Measurements from ENCODE around the gene CEMIP. TPM values are rescaled to one million over a fixed set of nuclear protein-coding genes. Genes with fewer than 3 reads are reported as not detected.
A peak's percentile ranks its signal among the peaks of the same experiment; 100 is the strongest.

Gene CEMIP
- total and polyA plus RNA-seq, 2 of the 8 experiments (the other 6 are each of a cell fraction or from before 2014, with no cell fraction given), result 0.11 to 0.60 TPM

DNA sequence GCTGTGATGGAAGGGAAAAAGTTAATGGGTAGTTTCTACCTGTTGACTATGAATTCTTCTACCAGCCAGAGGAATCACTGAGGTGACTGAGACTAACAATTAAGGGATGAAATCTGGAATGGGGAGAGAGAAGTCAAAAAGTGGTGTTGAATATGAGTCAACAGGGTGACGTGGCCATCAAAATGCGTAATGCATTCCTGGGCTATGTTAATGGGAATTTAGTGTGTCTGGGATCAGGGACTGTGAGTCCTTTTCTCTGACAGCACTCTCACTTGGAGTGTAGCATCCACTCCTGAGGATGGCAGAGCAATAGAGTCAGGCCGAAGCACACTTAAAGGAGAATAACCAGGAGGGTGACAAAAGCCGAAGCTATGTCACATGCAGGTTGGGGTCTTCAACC, 150.1 kb downstream of the CEMIP start:
- no peak overlapping the region for H2AFZ ChIP-seq (ENCODE audit: low read length)
- CTCF ChIA-PET (ENCODE audit: partially characterized antibody), result interaction anchor here (0.5 kb wide), 1 partner anchor 8 kb away, joined by 3 read pairs; no protein-coding TSS in a partner anchor
- H4K8ac ChIP-seq (ENCODE audit: extremely low read depth, insufficient read depth, low read length), result no peak overlapping the region
- no peak overlapping the region for H2AK5ac ChIP-seq (ENCODE audit: low read depth, low read length)
- no peaks in the 10 kb centered on the region for H3K79me2 ChIP-seq (ENCODE audit: control insufficient read depth in 1 of 2, insufficient read depth in 2 of 2, low read length in 2 of 2)
- no peak overlapping the region for H2BK20ac ChIP-seq (ENCODE audit: low read length)
- H2BK12ac ChIP-seq (ENCODE audit: low read depth, low read length), result no peak overlapping the region
- H3K23me2 ChIP-seq (ENCODE audit: low read depth, low read length), result no peaks in the 10 kb centered on the region
- FAIRE-seq (no peak), DNase-seq (ENCODE audit: low read depth in 1 of 2, low spot score in 2 of 2) (no peak)
- H4K5ac ChIP-seq (ENCODE audit: insufficient read length, low read depth, low read length), result no peak overlapping the region
- no peak overlapping the region for H3K18ac ChIP-seq (ENCODE audit: extremely low read depth, low read length)
- H3K4me3 ChIP-seq (ENCODE audit: extremely low read depth in 1 of 4, insufficient read depth in 2 of 4, low read depth in 3 of 4, low read length in 4 of 4), result no peak overlapping the region
- no peaks in the 10 kb centered on the region for H3K4me1 ChIP-seq (replicated peaks in 1 of 4; ENCODE audit: control insufficient read depth in 3 of 4, insufficient read depth in 4 of 4, low read length in 3 of 4)
- H3K27me3 ChIP-seq (replicated peaks in 1 of 4; ENCODE audit: control insufficient read depth in 3 of 4, extremely low read depth in 1 of 4, insufficient read depth in 3 of 4, low read length in 3 of 4), result no peaks in the 10 kb centered on the region
- no peak overlapping the region for H3K9ac ChIP-seq (replicated peaks in 1 of 4; ENCODE audit: extremely low read depth in 1 of 4, low read depth in 3 of 4, low read length in 3 of 4)
- 93% methylated on average over 4 of the region's 4 CpGs; no CpG with 5 or more reads in 1 of the 2 experiments for WGBS, 2 experiments (ENCODE audit: extremely low coverage in 1 of 2, insufficient coverage in 1 of 2, insufficient read length in 1 of 2, insufficient replicate concordance in 2 of 2, low coverage in 1 of 2, low lambda C conversion rate in 2 of 2, missing lambda C conversion rate in 1 of 2)
- peak overlapping the region; percentile 28 for H4K91ac ChIP-seq (replicated peaks; ENCODE audit: insufficient read length, low read length)
- H2BK15ac ChIP-seq (ENCODE audit: low read length), result no peak overlapping the region
- no peak overlapping the region for H3K23ac ChIP-seq (ENCODE audit: insufficient read length)
- no peaks in the 10 kb centered on the region for H3K36me3 ChIP-seq (ENCODE audit: control insufficient read depth in 2 of 4, insufficient read depth in 4 of 4, low read length in 3 of 4)
- no peak overlapping the region for H2BK5ac ChIP-seq (ENCODE audit: low read depth, low read length)
- no peak overlapping the region for H3K27ac ChIP-seq (ENCODE audit: low read depth, low read length)
- H4K20me1 ChIP-seq (replicated peaks in 1 of 2; ENCODE audit: control insufficient read depth in 1 of 2, insufficient read depth in 2 of 2, low read length in 2 of 2), result no peaks in the 10 kb centered on the region
- H3K4me2 ChIP-seq (ENCODE audit: insufficient read depth in 1 of 2, low read depth in 2 of 2, low read length in 2 of 2), result no peak overlapping the region
- H3K79me1 ChIP-seq (ENCODE audit: low read depth, low read length), result no peaks in the 10 kb centered on the region
- no peak overlapping the region for H3K56ac ChIP-seq (replicated peaks; ENCODE audit: insufficient read length, low read depth, low read length)
- H2BK120ac ChIP-seq (replicated peaks; ENCODE audit: low read depth, low read length), result no peak overlapping the region
- H3K9me3 ChIP-seq (ENCODE audit: insufficient read depth in 2 of 2, low read depth in 1 of 2, low read length in 1 of 2), result no peaks in the 10 kb centered on the region
- H3K4ac ChIP-seq (replicated peaks; ENCODE audit: insufficient read length, low read depth, low read length), result no peak overlapping the region
- POLR2A ChIA-PET (ENCODE audit: partially characterized antibody), result no interaction called here
- no peak overlapping the region for H3K14ac ChIP-seq (ENCODE audit: insufficient read length)
- no peak for TF ChIP-seq POLR2A (IDR thresholded peaks at IDR 0.05; ENCODE audit: control extremely low read depth in 1 of 2, low read depth in 2 of 2, low read length in 2 of 2)
- no peak for TF ChIP-seq EP300 (IDR thresholded peaks at IDR 0.05; ENCODE audit: borderline replicate concordance in 1 of 2, low read depth in 2 of 2, low read length in 2 of 2)
- no peak for TF ChIP-seq RBBP5 (IDR thresholded peaks at IDR 0.05; ENCODE audit: borderline replicate concordance, low read depth, low read length)
- TF ChIP-seq KDM5A (IDR thresholded peaks at IDR 0.05; ENCODE audit: low read length), result no peak
- TF ChIP-seq POU5F1 (IDR thresholded peaks at IDR 0.05; ENCODE audit: low read depth, low read length), result no peak
- TF ChIP-seq CHD1 (IDR thresholded peaks at IDR 0.05; ENCODE audit: low read depth, low read length), result no peak
- no peak for TF ChIP-seq CEBPB (IDR thresholded peaks at IDR 0.05; ENCODE audit: low read depth, low read length)
- TF ChIP-seq HDAC2 (IDR thresholded peaks at IDR 0.05; ENCODE audit: borderline replicate concordance in 1 of 2, low read depth in 2 of 2, low read length in 2 of 2), result no peak
- TF ChIP-seq SAP30 (IDR thresholded peaks at IDR 0.05; ENCODE audit: insufficient read depth, insufficient replicate concordance, low read length), result no peak
- no peak for TF ChIP-seq RAD21 (IDR thresholded peaks at IDR 0.05 in 1 of 2, conservative IDR thresholded peaks at IDR 0.05 in 1 of 2; ENCODE audit: low read depth in 2 of 2, low read length in 2 of 2)
- TF ChIP-seq TEAD4 (IDR thresholded peaks at IDR 0.05; ENCODE audit: low read depth, low read length), result no peak
- TF ChIP-seq ATF2 (IDR thresholded peaks at IDR 0.05; ENCODE audit: low read length), result no peak
